ENCODE results near the gene SNAP25.

The SNAP25 gene

GRCh38 chr20:10261702-10262101, 43.1 kb downstream of the SNAP25 start:
- TF ChIP-seq, protein P1, sequence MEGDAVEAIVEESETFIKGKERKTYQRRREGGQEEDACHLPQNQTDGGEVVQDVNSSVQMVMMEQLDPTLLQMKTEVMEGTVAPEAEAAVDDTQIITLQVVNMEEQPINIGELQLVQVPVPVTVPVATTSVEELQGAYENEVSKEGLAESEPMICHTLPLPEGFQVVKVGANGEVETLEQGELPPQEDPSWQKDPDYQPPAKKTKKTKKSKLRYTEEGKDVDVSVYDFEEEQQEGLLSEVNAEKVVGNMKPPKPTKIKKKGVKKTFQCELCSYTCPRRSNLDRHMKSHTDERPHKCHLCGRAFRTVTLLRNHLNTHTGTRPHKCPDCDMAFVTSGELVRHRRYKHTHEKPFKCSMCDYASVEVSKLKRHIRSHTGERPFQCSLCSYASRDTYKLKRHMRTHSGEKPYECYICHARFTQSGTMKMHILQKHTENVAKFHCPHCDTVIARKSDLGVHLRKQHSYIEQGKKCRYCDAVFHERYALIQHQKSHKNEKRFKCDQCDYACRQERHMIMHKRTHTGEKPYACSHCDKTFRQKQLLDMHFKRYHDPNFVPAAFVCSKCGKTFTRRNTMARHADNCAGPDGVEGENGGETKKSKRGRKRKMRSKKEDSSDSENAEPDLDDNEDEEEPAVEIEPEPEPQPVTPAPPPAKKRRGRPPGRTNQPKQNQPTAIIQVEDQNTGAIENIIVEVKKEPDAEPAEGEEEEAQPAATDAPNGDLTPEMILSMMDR (IDR thresholded peaks at IDR 0.05; ENCODE audit: low read depth, low read length), result no peak
- DNase-seq (ENCODE audit: extremely low read depth, low read depth), result no peak

DNA sequence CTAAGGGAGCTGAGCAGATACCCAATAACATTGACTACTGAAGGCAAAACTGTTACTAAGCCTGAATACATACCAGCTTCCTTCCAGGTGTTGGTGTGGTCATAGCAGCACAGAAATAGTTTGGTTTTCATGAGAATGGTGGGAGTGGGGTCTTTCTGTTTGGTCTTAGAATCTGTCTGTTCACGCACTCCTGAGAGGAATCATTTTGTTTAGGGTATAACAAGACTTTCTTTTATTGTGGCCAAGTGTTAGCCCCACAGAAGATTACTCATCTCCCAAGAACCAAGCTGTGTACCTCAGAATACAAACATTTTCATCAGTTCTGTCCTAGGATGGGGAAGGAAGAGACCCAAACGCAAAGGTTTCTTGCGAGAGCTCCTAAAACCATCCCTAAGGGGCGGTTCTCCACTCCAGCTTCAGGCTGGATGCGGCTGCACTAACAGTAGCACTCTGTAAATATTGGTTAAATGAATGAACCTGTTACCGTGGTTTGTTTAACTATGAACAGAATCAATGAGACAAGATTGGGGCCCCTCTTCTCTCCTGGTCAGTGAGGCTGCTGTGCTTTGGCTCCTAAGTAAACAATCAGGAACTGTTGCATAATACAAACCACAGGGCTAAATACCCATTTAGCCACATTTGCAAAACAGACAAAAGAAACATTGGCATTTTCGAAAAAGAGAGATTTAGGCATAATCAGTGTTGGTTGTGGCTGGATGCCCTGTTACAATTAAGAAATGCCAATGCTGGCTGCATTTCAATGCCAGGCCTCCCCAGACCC, 44.9 kb downstream of the SNAP25 start:
- TF ChIP-seq, protein P1 (IDR thresholded peaks at IDR 0.05; ENCODE audit: low read depth, low read length), result no peak

GRCh38 chr20:10264166-10264558, 45.5 kb downstream of the SNAP25 start:
- DNase-seq (ENCODE audit: extremely low read depth, low read depth), result no peak
- TF ChIP-seq, protein P1 (IDR thresholded peaks at IDR 0.05; ENCODE audit: low read depth, low read length), result no peak

More for the DNA sequence above, 44.9 kb downstream of the SNAP25 start:
- DNase-seq (ENCODE audit: extremely low read depth, low read depth), result no peak

- TF ChIP-seq, protein P1 (IDR thresholded peaks at IDR 0.05; ENCODE audit: low read depth, low read length), result no peak
- DNase-seq (ENCODE audit: extremely low read depth, low read depth), result no peak
These were observed 50.0 kb downstream of the SNAP25 start for GRCh38 chr20:10268636-10269035.

DNA sequence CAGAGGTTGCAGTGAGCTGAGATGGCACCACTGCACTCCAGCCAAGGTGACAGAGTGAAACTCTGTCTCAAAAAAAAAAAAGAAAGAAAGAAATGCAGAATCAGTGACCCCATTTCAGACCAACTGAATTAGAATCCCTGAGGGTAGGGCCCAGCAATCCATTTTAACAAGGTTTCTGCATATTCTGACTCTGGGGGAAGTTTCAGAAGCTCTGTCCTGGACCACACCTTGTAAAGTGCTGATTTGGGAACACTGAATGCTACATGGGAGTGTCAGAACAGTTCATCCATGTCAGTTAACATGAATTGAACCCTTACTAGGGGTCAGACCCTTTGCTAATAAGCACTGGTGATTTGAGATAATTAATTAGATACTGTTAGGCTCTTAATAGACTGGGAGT, 52.0 kb downstream of the SNAP25 start:
- DNase-seq (ENCODE audit: extremely low read depth, low read depth), result no peak
- TF ChIP-seq, protein P1 (IDR thresholded peaks at IDR 0.05; ENCODE audit: low read depth, low read length), result no peak

DNA sequence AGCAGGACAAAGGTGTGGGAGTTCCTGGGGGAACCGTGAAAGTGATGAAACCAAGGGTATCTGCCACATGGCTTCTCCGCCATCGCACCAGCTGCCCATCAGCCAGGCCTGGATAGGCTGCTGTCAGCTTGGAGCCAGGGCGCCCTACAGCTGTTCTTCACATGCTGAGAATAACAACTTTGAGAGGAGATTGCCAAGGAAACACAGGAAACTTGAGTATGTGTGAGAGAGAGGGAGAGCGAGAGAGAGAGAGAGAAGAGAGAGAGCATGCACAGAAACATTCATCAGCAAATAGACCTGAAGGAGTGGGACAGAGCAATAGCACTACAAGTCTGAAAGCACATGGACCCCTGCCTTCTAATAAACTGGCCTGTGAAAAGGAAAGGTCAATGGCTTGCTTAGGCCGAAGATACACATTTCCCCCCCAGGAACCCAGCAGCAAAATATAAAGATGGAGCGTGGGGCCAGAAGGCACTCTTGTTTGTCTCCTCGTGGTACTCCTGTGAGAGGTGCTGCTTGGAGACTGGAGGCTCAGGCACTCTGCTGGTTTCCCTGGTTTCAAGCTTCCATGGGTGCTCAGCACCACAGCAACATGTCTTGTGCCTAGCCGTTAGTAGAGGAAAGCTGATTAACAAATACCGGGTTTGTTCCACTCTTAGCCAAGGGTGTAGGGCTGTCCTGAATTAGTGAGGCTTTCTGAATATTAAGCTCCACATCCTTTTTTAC, 53.0 kb downstream of the SNAP25 start:
- DNase-seq (ENCODE audit: extremely low read depth, low read depth), result peak; percentile 12
- TF ChIP-seq, protein P1 (IDR thresholded peaks at IDR 0.05; ENCODE audit: low read depth, low read length), result no peak
